ENCODE data around the gene CMSS1.

The CMSS1 gene

DNA sequence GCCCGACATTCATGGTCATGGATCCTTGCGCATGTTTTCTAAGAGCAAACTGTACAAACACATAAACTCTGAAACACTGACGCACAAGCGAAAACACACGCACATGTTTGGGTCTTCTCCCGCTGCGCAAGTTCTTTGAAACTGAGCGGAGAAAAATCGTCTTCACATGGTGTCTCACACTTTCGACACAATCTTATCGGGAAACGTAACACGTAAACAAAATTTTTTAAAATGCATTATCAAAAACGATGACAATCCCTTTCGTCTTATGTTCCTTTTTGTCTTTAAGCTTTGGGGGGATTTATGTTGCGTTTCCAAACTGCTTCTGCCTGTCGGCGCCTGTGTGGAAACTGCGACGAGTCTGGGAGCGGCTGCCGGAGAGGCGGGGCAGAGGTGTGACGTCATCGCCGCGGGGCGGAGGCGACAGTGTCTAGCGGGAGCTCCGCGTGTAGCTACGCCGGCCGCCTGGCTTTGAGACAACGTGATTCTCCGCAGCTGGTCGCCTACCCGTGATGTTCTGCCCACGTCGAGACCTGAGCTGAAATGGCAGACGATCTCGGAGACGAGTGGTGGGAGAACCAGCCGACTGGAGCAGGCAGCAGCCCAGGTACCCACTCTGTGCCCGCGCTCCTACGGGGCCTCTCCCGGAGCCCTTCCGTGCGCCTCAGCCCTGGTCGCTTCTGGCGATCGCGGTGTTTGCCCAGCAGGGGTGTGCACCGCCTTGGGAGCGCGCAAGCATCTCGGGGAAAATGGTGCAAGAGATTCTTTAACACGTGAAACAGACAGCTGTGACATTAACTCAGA, at the start of gene CMSS1:
Gene CMSS1, plus strand, starts transcription at position 426 of the 804 bp plus-strand sequence.
- FAIRE-seq: no peak
- TF ChIP-seq, protein P1, sequence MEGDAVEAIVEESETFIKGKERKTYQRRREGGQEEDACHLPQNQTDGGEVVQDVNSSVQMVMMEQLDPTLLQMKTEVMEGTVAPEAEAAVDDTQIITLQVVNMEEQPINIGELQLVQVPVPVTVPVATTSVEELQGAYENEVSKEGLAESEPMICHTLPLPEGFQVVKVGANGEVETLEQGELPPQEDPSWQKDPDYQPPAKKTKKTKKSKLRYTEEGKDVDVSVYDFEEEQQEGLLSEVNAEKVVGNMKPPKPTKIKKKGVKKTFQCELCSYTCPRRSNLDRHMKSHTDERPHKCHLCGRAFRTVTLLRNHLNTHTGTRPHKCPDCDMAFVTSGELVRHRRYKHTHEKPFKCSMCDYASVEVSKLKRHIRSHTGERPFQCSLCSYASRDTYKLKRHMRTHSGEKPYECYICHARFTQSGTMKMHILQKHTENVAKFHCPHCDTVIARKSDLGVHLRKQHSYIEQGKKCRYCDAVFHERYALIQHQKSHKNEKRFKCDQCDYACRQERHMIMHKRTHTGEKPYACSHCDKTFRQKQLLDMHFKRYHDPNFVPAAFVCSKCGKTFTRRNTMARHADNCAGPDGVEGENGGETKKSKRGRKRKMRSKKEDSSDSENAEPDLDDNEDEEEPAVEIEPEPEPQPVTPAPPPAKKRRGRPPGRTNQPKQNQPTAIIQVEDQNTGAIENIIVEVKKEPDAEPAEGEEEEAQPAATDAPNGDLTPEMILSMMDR (IDR thresholded peaks at IDR 0.05; ENCODE audit: insufficient read depth, missing control alignments): no peak
- peak; percentile 25 for DNase-seq (ENCODE audit: insufficient read length, low spot score)

DNA sequence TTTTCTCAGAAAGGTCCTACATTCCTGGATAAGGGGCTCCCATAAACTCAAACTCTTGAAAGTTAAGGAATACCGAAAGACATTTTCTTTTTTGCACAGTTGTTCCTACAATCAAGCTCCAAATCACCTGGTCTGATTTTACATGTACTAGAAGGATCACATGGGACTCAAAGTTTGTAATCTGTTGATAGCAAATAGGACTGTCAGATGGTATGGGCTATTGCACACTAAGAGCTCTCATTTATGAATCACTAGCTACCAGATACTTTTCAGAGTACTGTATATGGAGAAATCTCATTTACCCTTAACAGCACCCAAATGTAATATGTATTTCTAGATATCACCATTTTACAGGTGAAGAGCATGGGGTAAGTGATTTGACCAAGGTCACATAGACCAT, 49.5 kb upstream of the CMSS1 start:
- DNase-seq (ENCODE audit: insufficient read length, low spot score) (no peak), FAIRE-seq (no peak)
- TF ChIP-seq, protein P1 (IDR thresholded peaks at IDR 0.05; ENCODE audit: insufficient read depth, missing control alignments): no peak

DNA sequence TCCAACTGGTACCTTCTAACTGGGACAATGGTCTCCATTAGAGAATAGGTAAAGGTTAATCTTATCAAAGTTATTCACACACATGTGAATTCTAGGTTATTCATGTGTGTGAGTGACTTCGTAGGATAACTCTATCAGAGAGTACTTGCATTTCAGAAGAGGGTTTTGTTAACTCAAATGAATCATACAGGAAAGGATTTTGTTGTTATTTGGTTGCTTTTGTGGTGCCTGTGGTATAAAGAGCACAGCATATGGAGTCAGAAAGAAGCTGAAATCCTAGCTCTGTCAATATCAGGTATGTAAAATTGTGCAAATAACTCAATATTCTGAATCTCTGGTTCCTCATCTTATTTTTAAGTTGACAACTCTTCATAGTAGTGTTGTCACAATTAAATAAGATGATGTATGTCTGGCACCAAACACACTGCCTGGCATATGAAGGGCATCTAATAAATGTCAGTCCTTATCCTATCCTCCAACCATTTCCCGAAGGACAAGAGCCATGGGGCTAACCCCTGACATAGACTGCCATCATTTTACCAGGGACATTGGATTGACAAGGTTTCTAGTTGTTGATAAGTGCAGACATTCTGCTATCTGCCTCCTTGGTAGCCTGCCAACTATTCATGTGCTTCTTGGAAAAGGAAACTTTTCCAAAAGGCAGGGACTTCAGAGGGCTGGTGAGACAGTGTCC, 48.7 kb upstream of the CMSS1 start:
- TF ChIP-seq, protein P1 (IDR thresholded peaks at IDR 0.05; ENCODE audit: insufficient read depth, missing control alignments): no peak
- FAIRE-seq (no peak), DNase-seq (ENCODE audit: insufficient read length, low spot score) (no peak)

DNA sequence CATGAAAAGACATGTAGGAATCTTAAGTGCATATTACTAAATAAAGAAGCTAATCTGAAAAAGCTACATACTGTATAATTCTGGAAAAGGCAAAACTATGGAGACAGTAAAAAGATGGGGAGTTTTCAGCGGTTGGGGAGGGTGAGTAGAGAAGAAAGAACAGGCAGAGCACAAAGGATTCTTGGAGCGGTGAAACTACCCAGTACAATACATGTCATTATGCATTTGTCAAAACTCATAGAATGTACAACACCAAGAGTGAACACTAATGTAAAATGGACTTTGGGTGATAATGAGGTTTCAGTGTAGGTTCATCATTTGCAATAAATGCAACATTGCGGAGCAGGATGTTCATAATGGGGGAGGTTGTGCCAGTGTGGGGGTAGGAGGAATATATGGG, 45.5 kb upstream of the CMSS1 start:
- TF ChIP-seq, protein P1 (IDR thresholded peaks at IDR 0.05; ENCODE audit: insufficient read depth, missing control alignments): no peak
- FAIRE-seq: no peak
- DNase-seq (ENCODE audit: insufficient read length, low spot score): no peak

DNA sequence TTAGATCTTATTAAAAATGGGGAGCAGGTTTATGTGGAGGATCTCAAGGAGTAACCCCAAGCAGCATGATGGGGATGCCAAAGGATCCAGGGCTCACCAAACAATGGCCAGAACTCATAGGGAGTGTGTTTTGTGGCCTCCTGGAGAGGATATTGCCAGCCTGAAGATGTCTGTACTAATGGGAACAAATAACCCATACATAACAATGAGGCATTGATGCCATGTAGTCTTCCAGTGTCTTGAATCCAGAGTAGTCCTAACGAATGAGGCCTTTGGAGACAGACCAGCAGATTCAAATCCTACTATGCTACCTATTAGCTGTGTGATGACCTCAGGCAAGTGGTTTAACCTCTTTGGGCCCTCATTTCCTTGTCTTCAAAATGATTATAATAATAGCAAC, 45.0 kb upstream of the CMSS1 start:
- no peak for DNase-seq (ENCODE audit: insufficient read length, low spot score)
- FAIRE-seq: no peak
- TF ChIP-seq, protein P1 (IDR thresholded peaks at IDR 0.05; ENCODE audit: insufficient read depth, missing control alignments): no peak

DNA sequence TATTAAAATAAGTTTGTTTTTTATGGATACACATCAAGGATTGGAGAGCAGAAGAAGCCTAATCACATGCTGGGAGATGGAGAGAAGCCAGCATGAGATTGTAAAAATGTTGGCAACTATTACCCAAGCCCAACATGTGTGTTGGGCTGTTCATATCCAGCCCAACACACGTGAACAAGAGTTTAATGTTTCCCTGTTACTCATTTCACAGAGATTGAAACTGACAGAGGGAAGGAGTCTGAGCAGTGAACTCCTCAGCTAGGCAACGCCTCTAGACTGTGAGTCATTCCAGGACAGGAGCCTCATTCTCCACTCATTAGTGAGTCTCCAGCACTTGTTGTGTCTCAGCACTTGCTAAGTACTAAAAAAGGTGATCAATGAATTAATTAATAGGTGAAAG, 43.2 kb upstream of the CMSS1 start:
- FAIRE-seq (no peak), DNase-seq (ENCODE audit: insufficient read length, low spot score) (no peak)

More for the DNA sequence above, 43.2 kb upstream of the CMSS1 start:
- TF ChIP-seq, protein P1 (IDR thresholded peaks at IDR 0.05; ENCODE audit: insufficient read depth, missing control alignments): no peak

Measured in D721Med (cell line).